HEK293 (cell line): ENCODE results near the gene OR4B1.
A peak's percentile ranks its signal among the peaks of the same experiment; 100 is the strongest.

ENCODE experiments used
- CTCF ChIA-PET: fragments of 350-600 bp; formaldehyde crosslinking; extraction: SDS; loops from one replicate; lab custom pipeline; 2021; ENCODE audit warnings: antibody characterized with exemption; lab: Yijun Ruan, JAX
- POLR2A ChIA-PET: fragments of 300-600 bp; formaldehyde crosslinking; extraction: SDS; loops from one replicate; lab custom pipeline; 2020; ENCODE audit warnings: antibody characterized with exemption, inconsistent platforms; lab: Yijun Ruan, JAX
- H3K27ac ChIP-seq: fragments of 200-500 bp; sonication (Bioruptor generic); 2 replicates; pipeline ENCODE4 v1.5.1; 2014; ENCODE audit warnings: low read depth, low read length, control low read depth, inconsistent platforms; ENCODE audit errors: extremely low read depth
- H3K36me3 ChIP-seq, 2 experiments: fragments of 200-500 bp in 1 of 2; sonication (Bioruptor generic) in 1 of 2; 1 replicate in 1 of 2; 2 replicates in 1 of 2; pipeline ENCODE4 v1.5.1; 2014 to 2017; ENCODE audit warnings: inconsistent platforms in 2 of 2, low read length in 2 of 2; ENCODE audit not compliant: control insufficient read depth in 2 of 2, insufficient read depth in 1 of 2
- H3K4me1 ChIP-seq: fragments of 200-500 bp; sonication (Bioruptor generic); 2 replicates; pipeline ENCODE4 v1.5.1; 2014; ENCODE audit warnings: mild to moderate bottlenecking, low read length, inconsistent platforms; ENCODE audit not compliant: control insufficient read depth, insufficient read depth
- H3K4me3 ChIP-seq: 2 replicates; pipeline ENCODE4 v1.5.1; 2011; ENCODE audit warnings: low read depth, mild to moderate bottlenecking, control low read depth, low read length, moderate library complexity
- H3K9me3 ChIP-seq: fragments of 200-500 bp; sonication (Bioruptor generic); 2 replicates; pipeline ENCODE4 v1.5.1; 2014; ENCODE audit warnings: low read depth, low read length, inconsistent platforms; ENCODE audit not compliant: control insufficient read depth, insufficient read depth
- SETDB1 ChIP-seq: IDR thresholded peaks from one replicate; pipeline ENCODE4 v1.6.1; 2017; ENCODE audit warnings: mild to moderate bottlenecking, low read length, moderate library complexity, mixed read lengths; ENCODE audit not compliant: insufficient read length
- ZBTB11 ChIP-seq: fragments of 450-650 bp; formaldehyde crosslinking; conservative IDR thresholded peaks from 2 replicates; pipeline ENCODE4 v1.5.1; 2016; ENCODE audit warnings: low read depth, missing biosample characterization, missing genetic modification characterization
- ZBTB26 ChIP-seq: fragments of 450-650 bp; formaldehyde crosslinking; optimal IDR thresholded peaks from 2 replicates; pipeline ENCODE3; 2016; ENCODE audit warnings: missing biosample characterization, mild to moderate bottlenecking, missing genetic modification characterization
- ZFP3 ChIP-seq: fragments of 450-650 bp; formaldehyde crosslinking; IDR thresholded peaks from 2 replicates; pipeline ENCODE4 v1.5.1; 2016; ENCODE audit warnings: low read depth, missing biosample characterization, missing genetic modification characterization
- ZNF114 ChIP-seq: fragments of 450-650 bp; formaldehyde crosslinking; IDR thresholded peaks from 2 replicates; pipeline ENCODE4 v1.5.0; 2017; ENCODE audit warnings: missing biosample characterization, missing genetic modification characterization
- ZNF132 ChIP-seq: fragments of 450-650 bp; formaldehyde crosslinking; IDR thresholded peaks from 2 replicates; pipeline ENCODE4 v1.5.1; 2017; ENCODE audit warnings: missing biosample characterization, missing genetic modification characterization, borderline replicate concordance
- ZNF157 ChIP-seq: fragments of 450-650 bp; formaldehyde crosslinking; IDR thresholded peaks from 2 replicates; pipeline ENCODE4 v1.5.1; 2016; ENCODE audit warnings: missing biosample characterization, missing genetic modification characterization
- ZNF175 ChIP-seq: fragments of 450-650 bp; formaldehyde crosslinking; IDR thresholded peaks from 2 replicates; pipeline ENCODE4 v1.5.1; 2016; ENCODE audit warnings: missing biosample characterization, missing genetic modification characterization
- ZNF214 ChIP-seq: fragments of 450-650 bp; formaldehyde crosslinking; IDR thresholded peaks from 2 replicates; pipeline ENCODE4 v1.5.1; 2017; ENCODE audit warnings: missing biosample characterization, mild to moderate bottlenecking, missing genetic modification characterization, borderline replicate concordance
- ZNF398 ChIP-seq: fragments of 450-650 bp; formaldehyde crosslinking; IDR thresholded peaks from 2 replicates; pipeline ENCODE4 v1.5.1; 2017; ENCODE audit warnings: missing biosample characterization, missing genetic modification characterization
- ZNF426 ChIP-seq: fragments of 450-650 bp; formaldehyde crosslinking; IDR thresholded peaks from 2 replicates; pipeline ENCODE4 v1.5.1; 2017; ENCODE audit warnings: missing biosample characterization, missing genetic modification characterization, mild to moderate bottlenecking, inconsistent platforms, moderate library complexity
- ZNF530 ChIP-seq: fragments of 450-650 bp; formaldehyde crosslinking; IDR thresholded peaks from 2 replicates; pipeline ENCODE4 v1.5.1; 2016; ENCODE audit warnings: low read depth, missing biosample characterization, missing genetic modification characterization
- ZNF596 ChIP-seq: fragments of 450-650 bp; IDR thresholded peaks from 2 replicates; pipeline ENCODE4 v1.5.0; 2018; ENCODE audit warnings: missing biosample characterization, mild to moderate bottlenecking, missing genetic modification characterization, moderate library complexity
- ZNF639 ChIP-seq: fragments of 450-650 bp; formaldehyde crosslinking; IDR thresholded peaks from 2 replicates; pipeline ENCODE4 v1.5.1; 2016; ENCODE audit warnings: missing biosample characterization, missing genetic modification characterization
- ZNF658 ChIP-seq: fragments of 450-650 bp; formaldehyde crosslinking; IDR thresholded peaks from 2 replicates; pipeline ENCODE4; 2016; ENCODE audit warnings: missing biosample characterization, missing genetic modification characterization
- ZNF692 ChIP-seq: fragments of 450-650 bp; formaldehyde crosslinking; IDR thresholded peaks from 2 replicates; pipeline ENCODE4 v1.5.1; 2016; ENCODE audit warnings: missing biosample characterization, missing genetic modification characterization
- ZNF707 ChIP-seq: fragments of 450-650 bp; formaldehyde crosslinking; IDR thresholded peaks from 2 replicates; pipeline ENCODE4 v1.5.1; 2016; ENCODE audit warnings: missing biosample characterization, missing genetic modification characterization
- ZNF791 ChIP-seq: fragments of 450-650 bp; formaldehyde crosslinking; IDR thresholded peaks from 2 replicates; pipeline ENCODE4 v1.5.1; 2016; ENCODE audit warnings: missing biosample characterization, missing genetic modification characterization
- ZSCAN18 ChIP-seq: fragments of 450-650 bp; formaldehyde crosslinking; IDR thresholded peaks from 2 replicates; pipeline ENCODE4 v1.5.1; 2016; ENCODE audit warnings: missing biosample characterization, missing genetic modification characterization

The OR4B1 gene

GRCh38 chr11:48193876-48194275 lies 22.7 kb upstream of the OR4B1 start:
- no peak overlapping the region for H3K4me3 ChIP-seq
- ChIA-PET POLR2A (no interaction called here), CTCF (interaction anchor here (0.6 kb wide), 1 partner anchor 15 kb away, joined by 4 read pairs; no protein-coding TSS in a partner anchor)
- no peaks in the 10 kb centered on the region for H3K4me1 ChIP-seq
- H3K27ac ChIP-seq, result no peak overlapping the region
- no peaks in the 10 kb centered on the region for H3K9me3 ChIP-seq
- TF ChIP-seq ZNF132, result no peak
- TF ChIP-seq ZNF707 (tag by site-specific recombination), result no peak
- no peak for TF ChIP-seq ZBTB11 (tag by site-specific recombination)
- TF ChIP-seq ZNF530 (tag by site-specific recombination), result no peak
- TF ChIP-seq ZNF214 (tag by site-specific recombination), result no peak
- TF ChIP-seq SETDB1, result no peak
- no peak for TF ChIP-seq ZFP3 (tag by site-specific recombination)
- no peak for TF ChIP-seq ZNF639 (tag by site-specific recombination)
- TF ChIP-seq ZNF157 (tag by site-specific recombination), result no peak
- TF ChIP-seq ZNF114 (tag by site-specific recombination), result no peak
- TF ChIP-seq ZNF175 (tag by site-specific recombination), result no peak
- TF ChIP-seq ZNF596 (tag by site-specific recombination), result no peak
- TF ChIP-seq ZSCAN18 (tag by site-specific recombination), result no peak
- H3K36me3 ChIP-seq, result no peaks in the 10 kb centered on the region

GRCh38 chr11:48207881-48208280 lies 8.7 kb upstream of the OR4B1 start:
- no peaks in the 10 kb centered on the region for H3K36me3 ChIP-seq
- TF ChIP-seq ZNF791 (tag by site-specific recombination) (no peak), ZNF426 (tag by site-specific recombination) (peak; percentile 23; the same call in 1 of the 2 replicates), ZNF692 (tag by site-specific recombination) (no peak), ZNF398 (no peak), ZNF658 (no peak), ZBTB26 (tag by site-specific recombination) (no peak)
- TF ChIP-seq, all 188 proteins: peak for 1
- no peaks in the 10 kb centered on the region for H3K4me1 ChIP-seq
- ChIA-PET POLR2A (no interaction called here), CTCF (no interaction called here)
- H3K4me3 ChIP-seq, result no peak overlapping the region
- H3K27ac ChIP-seq, result no peak overlapping the region
- H3K9me3 ChIP-seq, result no peaks in the 10 kb centered on the region
